ENCODE measurements around the gene UPP2. TPM values are rescaled to one million over a fixed set of nuclear protein-coding genes. Genes with fewer than 3 reads are reported as not detected.

UPP2 gene
- not detected in 2 replicates for total RNA-seq (2014; rRNA removed; shearing (Covaris generic))

GRCh38 chr2:158101384-158101926 lies at the start of gene UPP2:
Gene UPP2 (plus strand): TSS chr2:158101876. CDS start chr2:158102064, 188 bp downstream.

Other genes with a start within 250 kb of the UPP2 start
- gene ACVR1, start 225.5 kb upstream of the UPP2 start, total RNA-seq (2014; rRNA removed; shearing (Covaris generic)), result 5.0 and 5.7 TPM in 2 replicates

All from A375 (cell line).